Measurements from ENCODE around the gene RABAC1.
"Not testable (repeated sequence)": the region's sequence is repeated elsewhere in the genome, so short reads cannot be mapped to it uniquely, and the experiment has no call there.

RABAC1 gene

GRCh38 chr19:41995959-41996797 is 37.1 kb upstream of the RABAC1 start:
- Histone ChIP-seq H3K4me3 (ENCODE audit: low read depth, low read length) (no peak overlapping the region), H3K27ac (ENCODE audit: low read depth, low read length) (no peak overlapping the region), H3K4me1 (ENCODE audit: control insufficient read depth, insufficient read depth, low read length) (peaks cover 20% of the 10 kb centered on the region), H3K27me3 (ENCODE audit: control insufficient read depth, insufficient read depth, low read length) (peaks cover 92% of the 10 kb centered on the region), H3K36me3 (ENCODE audit: control insufficient read depth, insufficient read depth, low read length) (no peaks in the 10 kb centered on the region), H3K9ac (ENCODE audit: low read length) (no peak overlapping the region), H3K9me3 (ENCODE audit: control insufficient read depth, insufficient read depth, low read depth, low read length) (no peaks in the 10 kb centered on the region)

- Histone ChIP-seq H3K4me3 (ENCODE audit: low read depth, low read length) (no peak overlapping the region), H3K36me3 (ENCODE audit: control insufficient read depth, insufficient read depth, low read length) (no peaks in the 10 kb centered on the region), H3K4me1 (ENCODE audit: control insufficient read depth, insufficient read depth, low read length) (peaks cover 20% of the 10 kb centered on the region), H3K27ac (ENCODE audit: low read depth, low read length) (no peak overlapping the region), H3K9me3 (ENCODE audit: control insufficient read depth, insufficient read depth, low read depth, low read length) (no peaks in the 10 kb centered on the region), H3K27me3 (ENCODE audit: control insufficient read depth, insufficient read depth, low read length) (peaks cover 89% of the 10 kb centered on the region), H3K9ac (ENCODE audit: low read length) (no peak overlapping the region)
Observed at GRCh38 chr19:41994994-41995958, 36.2 kb upstream of the RABAC1 start.

- H3K27me3 ChIP-seq (ENCODE audit: control insufficient read depth, insufficient read depth, low read length) = peaks cover 88% of the 10 kb centered on the region
- H3K9me3 ChIP-seq (ENCODE audit: control insufficient read depth, insufficient read depth, low read depth, low read length) = no peaks in the 10 kb centered on the region
- H3K4me3 ChIP-seq (ENCODE audit: low read depth, low read length) = peak overlapping the region; percentile 64; the same call in 1 of the 2 replicates
- H3K27ac ChIP-seq (ENCODE audit: low read depth, low read length) = no peak overlapping the region
- H3K36me3 ChIP-seq (ENCODE audit: control insufficient read depth, insufficient read depth, low read length) = no peaks in the 10 kb centered on the region
- peaks cover 18% of the 10 kb centered on the region for H3K4me1 ChIP-seq (ENCODE audit: control insufficient read depth, insufficient read depth, low read length)
- H3K9ac ChIP-seq (ENCODE audit: low read length) = no peak overlapping the region
Observed at GRCh38 chr19:41994521-41994971, 35.4 kb upstream of the RABAC1 start.

- Histone ChIP-seq H3K4me1 (ENCODE audit: control insufficient read depth, insufficient read depth, low read length) (peaks cover 14% of the 10 kb centered on the region), H3K9me3 (ENCODE audit: control insufficient read depth, insufficient read depth, low read depth, low read length) (no peaks in the 10 kb centered on the region), H3K36me3 (ENCODE audit: control insufficient read depth, insufficient read depth, low read length) (no peaks in the 10 kb centered on the region), H3K27ac (ENCODE audit: low read depth, low read length) (no peak within 1 kb of the TSS), H3K27me3 (ENCODE audit: control insufficient read depth, insufficient read depth, low read length) (peaks cover 83% of the 10 kb centered on the region), H3K4me3 (ENCODE audit: low read depth, low read length) (peak within 1 kb of the TSS; percentile 64), H3K9ac (ENCODE audit: low read length) (no peak within 1 kb of the TSS)
Observed at GRCh38 chr19:41993612-41994483, 34.7 kb upstream of the RABAC1 start, which contains the start of gene ATP1A3. ATP1A3 (minus strand) TSS chr19:41994230; CDS start chr19:41994076, 154 bp downstream.

GRCh38 chr19:41991925-41992569 is 32.9 kb upstream of the RABAC1 start:
- H3K4me3 ChIP-seq (ENCODE audit: low read depth, low read length); H3K27ac ChIP-seq (ENCODE audit: low read depth, low read length); H3K9me3 ChIP-seq (ENCODE audit: control insufficient read depth, insufficient read depth, low read depth, low read length); H3K4me1 ChIP-seq (ENCODE audit: control insufficient read depth, insufficient read depth, low read length); H3K36me3 ChIP-seq (ENCODE audit: control insufficient read depth, insufficient read depth, low read length); H3K9ac ChIP-seq (ENCODE audit: low read length): not testable (repeated sequence)
- peaks cover 67% of the 10 kb centered on the region for H3K27me3 ChIP-seq (ENCODE audit: control insufficient read depth, insufficient read depth, low read length)

GRCh38 chr19:41991025-41991424 is 31.9 kb upstream of the RABAC1 start:
- peaks cover 3% of the 10 kb centered on the region; the same call in 1 of the 2 replicates for H3K36me3 ChIP-seq (ENCODE audit: control insufficient read depth, insufficient read depth, low read length)
- H3K9me3 ChIP-seq (ENCODE audit: control insufficient read depth, insufficient read depth, low read depth, low read length) = no peaks in the 10 kb centered on the region
- peaks cover 57% of the 10 kb centered on the region for H3K27me3 ChIP-seq (ENCODE audit: control insufficient read depth, insufficient read depth, low read length)

GRCh38 chr19:41990615-41991014 is 31.5 kb upstream of the RABAC1 start:
- H3K9me3 ChIP-seq (ENCODE audit: control insufficient read depth, insufficient read depth, low read depth, low read length) = no peaks in the 10 kb centered on the region
- H3K27ac ChIP-seq (ENCODE audit: low read depth, low read length) = no peak overlapping the region
- H3K27me3 ChIP-seq (ENCODE audit: control insufficient read depth, insufficient read depth, low read length) = peaks cover 53% of the 10 kb centered on the region
- peaks cover 3% of the 10 kb centered on the region; the same call in 1 of the 2 replicates for H3K36me3 ChIP-seq (ENCODE audit: control insufficient read depth, insufficient read depth, low read length)
- no peak overlapping the region for H3K9ac ChIP-seq (ENCODE audit: low read length)
- H3K4me1 ChIP-seq (ENCODE audit: control insufficient read depth, insufficient read depth, low read length) = peaks cover 6% of the 10 kb centered on the region; the same call in 1 of the 2 replicates
- H3K4me3 ChIP-seq (ENCODE audit: low read depth, low read length) = no peak overlapping the region

More at GRCh38 chr19:41991025-41991424, 31.9 kb upstream of the RABAC1 start:
- Histone ChIP-seq H3K27ac (ENCODE audit: low read depth, low read length) (no peak overlapping the region), H3K4me3 (ENCODE audit: low read depth, low read length) (no peak overlapping the region), H3K9ac (ENCODE audit: low read length) (no peak overlapping the region), H3K4me1 (ENCODE audit: control insufficient read depth, insufficient read depth, low read length) (peaks cover 6% of the 10 kb centered on the region; the same call in 1 of the 2 replicates)

GRCh38 chr19:41990028-41990427 is 30.9 kb upstream of the RABAC1 start:
- Histone ChIP-seq H3K36me3 (ENCODE audit: control insufficient read depth, insufficient read depth, low read length) (peaks cover 3% of the 10 kb centered on the region; the same call in 1 of the 2 replicates), H3K9me3 (ENCODE audit: control insufficient read depth, insufficient read depth, low read depth, low read length) (no peaks in the 10 kb centered on the region), H3K4me3 (ENCODE audit: low read depth, low read length) (no peak overlapping the region), H3K27ac (ENCODE audit: low read depth, low read length) (no peak overlapping the region), H3K4me1 (ENCODE audit: control insufficient read depth, insufficient read depth, low read length) (peaks cover 6% of the 10 kb centered on the region; the same call in 1 of the 2 replicates), H3K9ac (ENCODE audit: low read length) (no peak overlapping the region), H3K27me3 (ENCODE audit: control insufficient read depth, insufficient read depth, low read length) (peaks cover 47% of the 10 kb centered on the region)

GRCh38 chr19:41988947-41989346 is 29.8 kb upstream of the RABAC1 start:
- H3K27me3 ChIP-seq (ENCODE audit: control insufficient read depth, insufficient read depth, low read length) = peaks cover 36% of the 10 kb centered on the region

More at GRCh38 chr19:41988947-41989346, 29.8 kb upstream of the RABAC1 start:
- Histone ChIP-seq H3K4me3 (ENCODE audit: low read depth, low read length) (no peak overlapping the region), H3K4me1 (ENCODE audit: control insufficient read depth, insufficient read depth, low read length) (peaks cover 6% of the 10 kb centered on the region; the same call in 1 of the 2 replicates), H3K9ac (ENCODE audit: low read length) (no peak overlapping the region), H3K9me3 (ENCODE audit: control insufficient read depth, insufficient read depth, low read depth, low read length) (no peaks in the 10 kb centered on the region), H3K27ac (ENCODE audit: low read depth, low read length) (no peak overlapping the region), H3K36me3 (ENCODE audit: control insufficient read depth, insufficient read depth, low read length) (peaks cover 3% of the 10 kb centered on the region; the same call in 1 of the 2 replicates)
